Memory B cell (primary cell): Measurements from ENCODE around the gene IL6R.

ENCODE experiments used
- ATAC-seq: fragments of 150-1000 bp; cut with Tn5 transposase; 2 replicates; pipeline ENCODE4 v1.10.0; 2021; ENCODE audit warnings: low read depth, mild to moderate bottlenecking, moderate library complexity
- DNase-seq, 2 donors: peaks; one replicate each; pipeline ENCODE4 v3.0.0; 2022; ENCODE audit warnings: low spot score in 2 of 2
- H3K27ac Mint-ChIP-seq: one replicate; pipeline ENCODE4 v1.8.0; 2022; ENCODE audit warnings: mild to moderate bottlenecking, moderate library complexity, mixed read lengths
- H3K27me3 Mint-ChIP-seq: one replicate; pipeline ENCODE4 v1.8.0; 2022; ENCODE audit warnings: mixed read lengths
- H3K36me3 Mint-ChIP-seq: one replicate; pipeline ENCODE4 v1.8.0; 2022; ENCODE audit warnings: mild to moderate bottlenecking, mixed read lengths
- H3K4me1 Mint-ChIP-seq: one replicate; pipeline ENCODE4 v1.8.0; 2022; ENCODE audit warnings: mixed read lengths
- H3K4me3 Mint-ChIP-seq: one replicate; pipeline ENCODE4 v1.8.0; 2022; ENCODE audit warnings: mild to moderate bottlenecking, moderate library complexity, mixed read lengths
- H3K9me3 Mint-ChIP-seq: one replicate; pipeline ENCODE4 v1.8.0; 2022; ENCODE audit warnings: mixed read lengths

IL6R gene

DNA sequence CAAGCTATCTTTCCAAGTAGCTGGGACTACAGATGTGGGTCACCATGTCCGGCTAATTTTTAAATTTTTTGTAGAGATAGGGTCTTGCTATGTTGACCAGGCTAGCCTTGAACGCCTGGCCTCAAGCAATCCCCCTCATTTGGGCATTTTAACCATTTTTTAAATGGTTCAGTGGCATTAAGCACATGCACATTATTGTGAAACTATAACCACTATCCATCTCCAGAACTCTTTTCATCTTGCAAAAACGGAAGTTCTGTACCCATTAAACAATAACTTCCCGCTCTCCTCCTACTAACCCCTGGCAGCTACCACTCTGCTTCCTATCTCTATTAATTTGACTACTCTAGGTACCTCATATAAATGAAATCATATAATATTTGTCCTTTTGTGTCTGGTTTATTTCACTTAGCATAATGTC, 4.8 kb upstream of the IL6R start:
- no peak for DNase-seq
- Mint-ChIP-seq H3K36me3 (no peaks in the 10 kb centered on the region), H3K9me3 (no peaks in the 10 kb centered on the region), H3K27me3 (no peaks in the 10 kb centered on the region), H3K4me3 (no peak overlapping the region), H3K4me1 (peaks cover 7% of the 10 kb centered on the region), H3K27ac (no peak overlapping the region)
- ATAC-seq = no peak

DNA sequence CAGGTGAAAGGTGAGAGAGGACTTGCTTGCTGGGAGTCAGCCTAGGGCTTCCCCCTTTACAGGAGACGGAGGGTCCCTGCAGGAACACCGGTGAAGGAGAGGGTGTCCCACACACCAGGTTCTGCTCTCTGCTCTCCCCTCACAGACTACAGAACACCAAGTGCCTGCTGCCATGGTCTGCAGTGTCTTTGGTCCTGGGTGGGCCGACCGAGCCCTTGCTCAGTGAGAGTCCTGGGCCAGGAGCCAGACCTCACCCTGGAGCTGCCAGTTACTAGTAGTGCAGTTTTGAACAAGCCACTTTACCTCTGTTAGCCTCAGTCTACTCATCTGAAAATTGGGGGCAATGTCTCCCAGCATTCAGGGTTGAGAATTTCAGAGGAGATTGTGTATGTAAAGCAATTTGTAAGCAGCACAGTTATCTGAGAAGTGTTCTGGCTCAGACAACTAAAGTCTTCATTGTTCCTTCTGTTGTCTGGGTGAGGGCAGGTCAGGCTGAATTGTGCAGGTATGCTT, 2.7 kb upstream of the IL6R start:
- ATAC-seq (no peak), DNase-seq (no peak)
- Mint-ChIP-seq H3K36me3 (no peaks in the 10 kb centered on the region), H3K27me3 (no peaks in the 10 kb centered on the region), H3K27ac (no peak overlapping the region), H3K4me1 (peaks cover 23% of the 10 kb centered on the region), H3K4me3 (no peak overlapping the region), H3K9me3 (no peaks in the 10 kb centered on the region)

DNA sequence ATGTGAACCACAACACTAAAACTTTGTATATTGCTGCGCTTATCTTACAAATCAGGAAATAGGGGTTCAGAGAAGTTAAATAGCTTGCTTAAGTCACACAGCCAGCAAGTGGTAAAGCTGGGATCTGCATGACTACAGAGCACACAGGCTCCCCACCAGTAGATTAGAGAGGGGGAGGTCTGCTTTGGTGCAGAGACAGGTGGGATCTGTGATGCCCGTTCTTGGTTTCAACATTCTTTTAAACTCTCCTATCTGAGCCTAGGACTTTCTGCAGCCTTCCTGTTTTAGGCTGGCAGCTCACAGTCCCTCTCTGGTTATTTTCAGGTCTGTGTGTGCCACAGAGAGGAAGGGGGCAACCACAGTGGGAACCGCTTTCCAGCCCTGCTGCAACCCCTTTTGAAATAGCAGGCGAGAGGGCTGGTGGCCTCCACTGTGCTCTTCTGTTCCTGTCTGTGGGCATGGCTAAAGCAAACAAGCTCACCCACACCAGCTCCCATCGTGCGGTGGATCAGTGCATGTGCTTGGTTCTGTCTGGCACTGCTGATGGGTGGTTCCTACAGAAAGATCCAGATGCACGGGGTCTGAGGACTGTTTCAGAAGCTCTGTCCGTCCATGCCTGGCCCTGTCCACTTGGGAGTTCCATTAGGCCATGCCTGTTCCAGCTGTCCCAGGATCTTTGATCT, 1.7 kb upstream of the IL6R start:
- Mint-ChIP-seq H3K36me3 (no peaks in the 10 kb centered on the region), H3K27me3 (no peaks in the 10 kb centered on the region), H3K27ac (no peak overlapping the region), H3K4me1 (peaks cover 31% of the 10 kb centered on the region), H3K9me3 (no peaks in the 10 kb centered on the region), H3K4me3 (no peak overlapping the region)
- ATAC-seq = no peak
- no peak for DNase-seq

DNA sequence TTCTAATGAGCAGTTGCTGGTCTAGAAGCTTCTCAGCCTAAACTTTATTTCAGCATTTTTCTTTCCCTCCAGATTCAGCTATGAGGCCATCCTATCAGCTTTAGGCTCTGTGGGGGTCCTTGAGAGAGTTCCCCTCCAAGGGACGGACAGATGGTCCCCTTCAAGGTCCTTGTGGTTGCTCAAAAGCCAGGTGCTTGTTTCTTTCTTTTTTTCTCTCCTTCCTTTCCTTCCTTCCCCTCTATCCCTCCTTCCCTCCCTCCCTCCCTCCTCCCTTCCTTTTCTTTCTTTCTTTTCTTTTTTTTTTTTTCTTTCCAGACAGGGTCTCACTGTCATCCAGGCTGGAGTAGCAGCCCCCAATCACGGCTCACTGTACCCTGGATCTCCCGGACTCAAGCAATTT, 1.2 kb upstream of the IL6R start:
- peaks cover 36% of the 10 kb centered on the region for H3K4me1 Mint-ChIP-seq
- H3K9me3 Mint-ChIP-seq = no peaks in the 10 kb centered on the region
- H3K36me3 Mint-ChIP-seq = no peaks in the 10 kb centered on the region
- no peaks in the 10 kb centered on the region for H3K27me3 Mint-ChIP-seq
- no peak overlapping the region for H3K4me3 Mint-ChIP-seq
- no peak for DNase-seq
- no peak for ATAC-seq
- no peak overlapping the region for H3K27ac Mint-ChIP-seq

DNA sequence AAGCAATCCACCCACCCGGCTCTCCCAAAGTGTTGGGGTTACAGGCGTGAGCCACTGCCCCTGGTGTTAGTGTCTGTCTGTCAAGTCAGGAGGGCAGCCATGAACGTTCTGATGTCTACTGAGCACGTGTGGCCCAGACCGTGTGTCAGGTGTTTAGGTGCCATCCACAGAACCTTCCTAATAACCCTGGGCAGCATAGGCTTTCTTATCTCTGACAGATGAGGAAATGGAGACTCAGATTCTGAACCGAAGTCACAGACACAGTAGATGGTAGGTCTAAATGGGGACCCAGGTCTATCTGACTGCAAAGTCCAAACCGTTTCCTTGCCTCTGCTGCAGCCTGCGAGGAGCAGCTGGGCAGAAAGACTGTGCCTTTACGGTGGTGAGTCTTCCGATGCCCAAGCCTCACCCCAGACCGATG, 622 bp upstream of the IL6R start:
- no peak for DNase-seq
- Mint-ChIP-seq H3K36me3 (no peaks in the 10 kb centered on the region), H3K9me3 (no peaks in the 10 kb centered on the region), H3K27me3 (no peaks in the 10 kb centered on the region), H3K4me3 (peak overlapping the region; percentile 89), H3K4me1 (peaks cover 40% of the 10 kb centered on the region), H3K27ac (peak overlapping the region; percentile 65)
- no peak for ATAC-seq

DNA sequence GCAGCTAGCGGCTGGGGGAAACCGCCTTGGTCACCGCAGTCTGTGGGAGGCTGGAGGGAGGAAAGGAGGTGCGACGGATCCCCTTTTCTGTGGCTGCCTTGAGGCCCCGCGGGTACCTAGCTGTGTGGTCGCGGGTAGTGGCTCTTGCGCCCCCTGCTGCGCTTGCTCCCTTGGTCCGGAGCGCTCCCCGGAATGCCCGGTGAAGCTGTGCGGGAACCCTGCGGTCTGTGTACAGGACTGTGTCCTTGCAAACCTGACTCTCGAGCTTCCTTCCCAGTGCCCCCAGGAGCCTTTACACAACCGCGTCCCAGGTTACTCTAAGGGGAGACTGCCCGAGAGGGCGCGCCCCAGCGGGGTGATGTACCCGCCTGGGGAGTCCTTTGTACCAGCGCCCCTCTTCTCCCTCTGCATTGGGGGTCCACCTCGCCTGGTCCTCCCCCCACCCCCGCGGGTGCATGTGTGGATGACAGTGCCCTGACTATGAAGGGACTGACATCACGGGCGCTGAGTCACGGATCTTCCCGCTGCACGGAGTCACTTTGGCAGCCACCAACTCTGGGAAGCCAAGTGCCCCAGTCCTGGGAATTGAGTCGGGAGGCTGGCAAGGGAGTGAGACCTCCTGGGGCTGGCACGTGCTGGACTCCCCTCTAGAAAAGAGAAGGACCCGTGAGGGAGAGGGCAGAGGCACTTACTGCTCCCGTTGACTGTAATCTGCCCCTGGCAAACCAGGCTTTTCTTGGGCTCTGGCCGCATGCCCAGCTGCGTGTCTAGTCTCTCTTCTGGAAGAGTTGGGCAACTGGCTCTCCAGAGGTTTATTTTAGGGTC, 816 bp downstream of the IL6R start:
- peaks cover 49% of the 10 kb centered on the region for H3K4me1 Mint-ChIP-seq
- DNase-seq = peak in 1 of 2 donors; percentile 52
- H3K4me3 Mint-ChIP-seq = peak overlapping the region; percentile 82
- no peaks in the 10 kb centered on the region for H3K36me3 Mint-ChIP-seq
- peak overlapping the region; percentile 40 for H3K27ac Mint-ChIP-seq
- no peaks in the 10 kb centered on the region for H3K9me3 Mint-ChIP-seq
- peak; percentile 12 for ATAC-seq
- H3K27me3 Mint-ChIP-seq = no peaks in the 10 kb centered on the region

DNA sequence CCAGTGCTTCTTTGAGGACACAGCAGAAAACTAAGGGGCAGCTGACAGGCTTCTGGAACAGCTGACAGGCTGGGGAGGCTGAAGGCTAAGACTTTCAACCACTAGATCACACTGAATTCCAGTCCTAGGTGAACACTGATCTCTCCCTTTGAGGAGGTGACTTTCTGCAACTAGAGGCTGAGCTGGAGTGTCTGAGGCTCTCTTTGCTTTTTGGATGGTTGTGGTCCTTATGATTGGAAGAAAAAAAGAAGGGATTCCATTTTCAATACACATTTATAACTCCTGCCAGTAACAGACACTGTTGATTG, 1.4 kb downstream of the IL6R start:
- peak overlapping the region; percentile 40 for H3K27ac Mint-ChIP-seq
- H3K9me3 Mint-ChIP-seq = no peaks in the 10 kb centered on the region
- ATAC-seq = no peak
- peaks cover 52% of the 10 kb centered on the region for H3K4me1 Mint-ChIP-seq
- H3K4me3 Mint-ChIP-seq = peak overlapping the region; percentile 82
- no peak for DNase-seq
- H3K27me3 Mint-ChIP-seq = no peaks in the 10 kb centered on the region
- H3K36me3 Mint-ChIP-seq = no peaks in the 10 kb centered on the region

GRCh38 chr1:154406886-154407197, 1.7 kb downstream of the IL6R start:
- Mint-ChIP-seq H3K9me3 (no peaks in the 10 kb centered on the region), H3K4me3 (peak overlapping the region; percentile 82), H3K27me3 (no peaks in the 10 kb centered on the region), H3K27ac (peak overlapping the region; percentile 40), H3K4me1 (peaks cover 52% of the 10 kb centered on the region), H3K36me3 (no peaks in the 10 kb centered on the region)
- no peak for ATAC-seq
- DNase-seq = no peak

DNA sequence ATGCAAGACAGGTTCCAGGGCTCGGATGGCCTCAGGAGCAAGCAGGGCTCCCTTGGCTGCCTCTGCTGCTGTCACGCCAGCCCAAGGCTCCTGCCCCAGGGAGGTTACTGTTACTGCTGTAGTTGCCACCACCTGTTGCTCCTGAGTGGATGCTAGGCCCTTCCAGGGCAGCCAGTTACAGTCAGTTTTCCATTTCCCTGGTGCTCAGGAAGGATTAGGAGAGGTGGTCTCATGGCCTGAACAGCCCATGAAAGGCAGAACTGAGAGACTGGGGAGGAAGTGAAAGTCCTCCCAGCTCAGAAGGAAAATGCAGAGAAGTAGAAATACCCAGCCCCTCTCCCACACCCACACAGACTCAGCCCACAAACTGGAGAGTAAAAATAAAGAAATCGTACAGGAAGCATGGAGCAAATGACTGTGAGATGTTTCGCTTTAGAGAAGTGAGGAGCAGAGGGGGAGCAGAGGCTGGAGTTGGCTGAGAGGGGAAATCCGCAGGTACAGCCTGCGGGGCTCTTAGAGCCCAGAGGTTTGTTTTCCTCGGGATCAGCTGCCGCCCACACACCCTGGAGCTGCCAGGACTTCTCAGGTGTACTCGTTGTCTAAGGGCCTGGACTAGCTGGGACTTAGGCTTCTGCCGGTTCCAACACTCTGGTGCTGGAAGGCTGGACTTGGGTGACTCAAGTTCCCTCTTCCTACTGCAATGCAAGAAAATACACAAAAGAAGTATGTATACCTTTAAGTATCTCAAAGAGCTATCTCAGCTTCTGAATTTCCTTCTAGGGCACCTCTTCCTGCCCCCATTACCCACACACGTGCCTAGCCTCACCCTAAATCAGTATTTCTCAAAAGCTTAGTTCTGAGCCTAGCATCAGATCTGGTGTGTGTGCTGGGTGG, 2.3 kb downstream of the IL6R start:
- ATAC-seq (peak; percentile 56), DNase-seq (peak in 1 of 2 donors; percentile 43)
- Mint-ChIP-seq H3K4me1 (peaks cover 52% of the 10 kb centered on the region), H3K36me3 (no peaks in the 10 kb centered on the region), H3K9me3 (no peaks in the 10 kb centered on the region), H3K4me3 (peak overlapping the region; percentile 82), H3K27ac (peak overlapping the region; percentile 40), H3K27me3 (no peaks in the 10 kb centered on the region)

GRCh38 chr1:154408174-154408777, 3.1 kb downstream of the IL6R start:
- Mint-ChIP-seq H3K27me3 (no peaks in the 10 kb centered on the region), H3K27ac (peak overlapping the region; percentile 40), H3K9me3 (no peaks in the 10 kb centered on the region), H3K4me3 (peak overlapping the region; percentile 82), H3K36me3 (no peaks in the 10 kb centered on the region), H3K4me1 (peaks cover 54% of the 10 kb centered on the region)
- no peak for ATAC-seq
- no peak for DNase-seq

GRCh38 chr1:154410185-154410827, 5.2 kb downstream of the IL6R start:
- ATAC-seq (no peak), DNase-seq (no peak)

GRCh38 chr1:154411525-154411924, 6.4 kb downstream of the IL6R start:
- Mint-ChIP-seq H3K4me3 (no peak overlapping the region), H3K27ac (peak overlapping the region; percentile 43), H3K4me1 (peaks cover 47% of the 10 kb centered on the region), H3K27me3 (no peaks in the 10 kb centered on the region), H3K36me3 (no peaks in the 10 kb centered on the region), H3K9me3 (no peaks in the 10 kb centered on the region)
- ATAC-seq (no peak), DNase-seq (no peak)

More at GRCh38 chr1:154410185-154410827, 5.2 kb downstream of the IL6R start:
- Mint-ChIP-seq H3K9me3 (no peaks in the 10 kb centered on the region), H3K27me3 (no peaks in the 10 kb centered on the region), H3K4me1 (peaks cover 54% of the 10 kb centered on the region), H3K27ac (peak overlapping the region; percentile 43), H3K36me3 (no peaks in the 10 kb centered on the region), H3K4me3 (no peak overlapping the region)

DNA sequence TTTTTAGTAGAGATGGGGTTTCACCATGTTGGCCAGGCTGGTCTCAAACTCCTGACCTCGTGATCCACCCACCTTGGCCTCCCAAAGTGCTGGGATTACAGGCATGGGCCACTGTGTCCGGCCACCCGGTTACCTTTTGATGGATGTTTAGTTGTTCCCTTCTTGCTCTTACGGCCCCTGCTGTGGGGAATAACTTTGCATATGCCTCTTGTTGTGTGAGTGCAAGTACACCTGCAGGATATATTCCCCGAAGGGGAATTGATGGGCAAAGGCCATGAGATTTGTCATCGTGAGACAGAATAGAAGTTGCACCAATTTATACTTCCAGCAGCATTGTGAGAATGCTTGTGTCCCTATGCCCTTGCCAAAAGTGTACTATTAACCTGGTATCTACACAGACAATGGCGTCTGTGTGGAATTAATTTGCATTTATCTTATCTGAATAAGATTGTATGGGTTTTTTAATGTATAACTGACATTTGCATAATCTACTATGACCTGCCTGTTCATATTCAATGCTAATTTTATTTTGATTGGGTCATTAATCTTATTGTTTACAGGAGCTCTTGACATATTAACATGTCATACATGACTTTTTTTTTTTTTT, 8.1 kb downstream of the IL6R start:
- Mint-ChIP-seq H3K4me3 (no peak overlapping the region), H3K36me3 (no peaks in the 10 kb centered on the region), H3K4me1 (peaks cover 33% of the 10 kb centered on the region), H3K27ac (peak overlapping the region; percentile 38), H3K27me3 (no peaks in the 10 kb centered on the region), H3K9me3 (no peaks in the 10 kb centered on the region)
- peak; percentile 46 for ATAC-seq
- DNase-seq = no peak
